Natural killer cell (primary cell): ENCODE measurements around the gene PCDH12. TPM values are rescaled to one million over a fixed set of nuclear protein-coding genes. Genes with fewer than 3 reads are reported as not detected.

Experiments used
- ATAC-seq, 3 donors: fragments of 150-1000 bp in 2 of 3; fragments of 200-7000 bp in 1 of 3; cut with Tn5 transposase; 1 replicate in 1 of 3; 2 replicates in 2 of 3; pipeline ENCODE4 v1.10.0; 2021; ENCODE audit warnings: mild to moderate bottlenecking in 2 of 3, moderate library complexity in 2 of 3
- DNase-seq, 2 donors: peaks; one replicate each; pipeline versions ENCODE4 v3.0.0 to v3.0.0-alpha.2; 2013 to 2021; ENCODE audit warnings: mixed read lengths in 1 of 2
- H3K27ac ChIP-seq: one replicate; pipeline ENCODE4 v1.5.1; 2013; ENCODE audit warnings: mild to moderate bottlenecking, low read length
- H3K27me3 ChIP-seq: one replicate; pipeline ENCODE4 v1.6.1; 2013; ENCODE audit warnings: low read length; ENCODE audit not compliant: control insufficient read depth, insufficient read depth
- H3K36me3 ChIP-seq: one replicate; pipeline ENCODE4 v1.6.1; 2013; ENCODE audit warnings: low read length; ENCODE audit not compliant: control insufficient read depth, insufficient read depth
- H3K4me1 ChIP-seq: one replicate; pipeline ENCODE4 v1.6.1; 2013; ENCODE audit warnings: low read length; ENCODE audit not compliant: control insufficient read depth, insufficient read depth
- H3K4me3 ChIP-seq: one replicate; pipeline ENCODE4 v1.5.1; 2013; ENCODE audit warnings: low read length
- H3K9me3 ChIP-seq: one replicate; pipeline ENCODE4 v1.6.1; 2013; ENCODE audit warnings: low read length; ENCODE audit not compliant: control insufficient read depth, insufficient read depth
- H3K27ac Mint-ChIP-seq, 2 donors: one replicate each; pipeline ENCODE4 v1.8.0; 2022; ENCODE audit warnings: mild to moderate bottlenecking in 2 of 2, mixed read lengths in 2 of 2, moderate library complexity in 1 of 2
- H3K27me3 Mint-ChIP-seq, 2 donors: one replicate each; pipeline ENCODE4 v1.8.0; 2022; ENCODE audit warnings: low read depth in 2 of 2, mixed read lengths in 2 of 2
- H3K36me3 Mint-ChIP-seq: one replicate; pipeline ENCODE4 v1.8.0; 2022; ENCODE audit warnings: mixed read lengths
- H3K4me1 Mint-ChIP-seq, 2 donors: one replicate each; pipeline ENCODE4 v1.8.0; 2022; ENCODE audit warnings: mixed read lengths in 2 of 2
- H3K4me3 Mint-ChIP-seq: one replicate; pipeline ENCODE4 v1.8.0; 2022; ENCODE audit warnings: mild to moderate bottlenecking, moderate library complexity, mixed read lengths
- H3K9me3 Mint-ChIP-seq, 2 donors: one replicate each; pipeline ENCODE4 v1.8.0; 2022; ENCODE audit warnings: mixed read lengths in 2 of 2
- WGBS: methylation state at CpG from one replicate; pipeline ENCODE4 v1.1.7; 2013; ENCODE audit warnings: missing lambda C conversion rate; ENCODE audit not compliant: insufficient coverage; 5-methylcytosine and 5-hydroxymethylcytosine counted together
- intact Hi-C: fragments of 100-400 bp; cut with micrococcal nuclease; formaldehyde crosslinking; loops from one replicate; pipeline ENCODE4 v1.14.2; 2022
- total RNA-seq, 4 donors: library from RNA; stranded (reverse); fragments of 120-200 nt in 1 of 4; gene quantifications; one replicate each; pipeline versions ENCODE4 v1.2.3 to v1.2.4, GENCODE V29; 2013 to 2022
- TF ChIP-seq, protein P1 (sequence below): fragments of 200-600 bp; IDR thresholded peaks from one replicate; pipeline ENCODE4 v1.8.0; 2022; ENCODE audit warnings: antibody characterized with exemption

The PCDH12 gene
- total RNA-seq, 3 donors from 2014 or later (not counting 1 experiment from before 2014, with no cell fraction given): 0.05 TPM; not detected in 2

DNA sequence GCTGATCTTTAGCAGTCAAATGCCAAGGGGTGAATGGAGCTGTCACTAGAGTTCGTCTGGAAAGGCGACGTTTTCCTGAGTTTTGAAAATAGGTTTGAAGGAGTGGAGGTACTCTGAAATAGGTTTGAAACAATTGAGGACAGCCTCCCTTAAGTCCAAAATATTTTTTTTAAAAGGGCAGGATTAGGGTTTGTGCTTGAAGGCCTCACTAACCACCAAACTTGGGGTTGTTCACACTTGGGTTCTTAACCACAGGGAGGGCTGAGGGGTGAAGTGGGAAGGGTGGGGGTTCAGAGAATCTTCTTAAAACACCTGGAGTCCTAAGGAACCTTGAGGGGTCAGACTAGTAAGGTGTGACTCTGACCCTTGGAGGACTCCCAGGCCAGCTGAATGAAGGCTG is 3.5 kb upstream of the PCDH12 start:
- Histone ChIP-seq H3K36me3 (no peaks in the 10 kb centered on the region), H3K27ac (peak overlapping the region; percentile 55), H3K4me1 (peaks cover 41% of the 10 kb centered on the region), H3K4me3 (no peak overlapping the region), H3K9me3 (no peaks in the 10 kb centered on the region), H3K27me3 (no peaks in the 10 kb centered on the region)
- peak overlapping the region; percentile 78 for H3K4me3 Mint-ChIP-seq
- no peaks in the 10 kb centered on the region for H3K27me3 Mint-ChIP-seq
- intact Hi-C loops: loop anchor here (2.0 to 10.0 kb wide), 2 partner anchors 53 to 149 kb away; partner anchors contain the start of gene GNPDA1
- DNase-seq (peak in 1 of 2 donors; percentile 25), ATAC-seq (peak in 2 of 3 donors; percentile 11 to 23)
- peak overlapping the region; percentile 77 to 86 for H3K27ac Mint-ChIP-seq
- no peaks in the 10 kb centered on the region for H3K36me3 Mint-ChIP-seq
- TF ChIP-seq, protein P1, sequence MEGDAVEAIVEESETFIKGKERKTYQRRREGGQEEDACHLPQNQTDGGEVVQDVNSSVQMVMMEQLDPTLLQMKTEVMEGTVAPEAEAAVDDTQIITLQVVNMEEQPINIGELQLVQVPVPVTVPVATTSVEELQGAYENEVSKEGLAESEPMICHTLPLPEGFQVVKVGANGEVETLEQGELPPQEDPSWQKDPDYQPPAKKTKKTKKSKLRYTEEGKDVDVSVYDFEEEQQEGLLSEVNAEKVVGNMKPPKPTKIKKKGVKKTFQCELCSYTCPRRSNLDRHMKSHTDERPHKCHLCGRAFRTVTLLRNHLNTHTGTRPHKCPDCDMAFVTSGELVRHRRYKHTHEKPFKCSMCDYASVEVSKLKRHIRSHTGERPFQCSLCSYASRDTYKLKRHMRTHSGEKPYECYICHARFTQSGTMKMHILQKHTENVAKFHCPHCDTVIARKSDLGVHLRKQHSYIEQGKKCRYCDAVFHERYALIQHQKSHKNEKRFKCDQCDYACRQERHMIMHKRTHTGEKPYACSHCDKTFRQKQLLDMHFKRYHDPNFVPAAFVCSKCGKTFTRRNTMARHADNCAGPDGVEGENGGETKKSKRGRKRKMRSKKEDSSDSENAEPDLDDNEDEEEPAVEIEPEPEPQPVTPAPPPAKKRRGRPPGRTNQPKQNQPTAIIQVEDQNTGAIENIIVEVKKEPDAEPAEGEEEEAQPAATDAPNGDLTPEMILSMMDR: no peak
- H3K4me1 Mint-ChIP-seq: peaks cover 43 to 44% of the 10 kb centered on the region in 2 donors
- 93% methylated on average over 3 of the region's 3 CpGs for WGBS
- H3K9me3 Mint-ChIP-seq: no peaks in the 10 kb centered on the region

DNA sequence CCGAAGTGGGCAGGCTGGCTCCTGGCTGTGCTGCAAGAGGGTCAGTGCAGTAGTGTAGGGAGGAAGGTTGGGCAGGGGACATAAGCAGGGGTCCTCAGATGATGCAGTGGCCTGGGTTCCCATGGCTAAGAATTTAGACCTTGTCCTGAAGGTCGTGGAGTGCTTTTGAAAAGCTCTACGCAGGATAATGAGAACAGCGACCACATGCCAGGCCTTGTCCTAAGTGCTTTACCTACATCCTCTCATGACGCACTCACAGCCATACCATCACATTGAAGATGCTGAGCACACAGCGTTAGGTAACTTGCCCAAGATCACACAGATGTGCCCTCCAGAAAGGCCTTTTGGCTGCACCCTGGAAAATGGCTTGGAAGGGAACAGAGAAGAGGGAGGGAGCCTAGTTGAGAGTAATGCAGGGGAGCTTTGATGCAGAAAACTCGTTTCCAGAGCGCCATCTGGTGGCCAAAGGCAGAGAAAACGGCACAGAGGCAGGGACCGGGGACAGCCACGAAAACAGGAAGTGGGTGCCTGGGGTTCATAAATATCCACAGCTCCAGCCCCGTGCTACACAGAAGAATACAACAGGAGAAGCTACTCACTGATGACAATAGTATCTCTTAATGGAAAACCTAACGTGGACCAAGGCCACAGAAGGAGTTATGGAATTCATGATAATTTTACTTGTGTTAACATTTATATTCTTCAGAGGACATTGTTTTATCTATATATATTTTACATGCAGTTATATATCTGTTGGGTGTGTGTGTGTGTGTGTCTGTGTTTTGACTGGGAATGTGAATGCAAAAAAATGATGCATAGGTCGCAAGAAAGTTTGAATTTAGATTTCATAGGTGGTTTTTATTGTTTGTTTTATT is 2.7 kb upstream of the PCDH12 start:
- 30% methylated on average over 13 of the region's 14 CpGs for WGBS
- H3K27ac ChIP-seq: peak overlapping the region; percentile 55
- no peaks in the 10 kb centered on the region for H3K36me3 ChIP-seq
- H3K36me3 Mint-ChIP-seq: no peaks in the 10 kb centered on the region
- peaks cover 43 to 44% of the 10 kb centered on the region in 2 donors for H3K4me1 Mint-ChIP-seq
- H3K27me3 Mint-ChIP-seq: no peaks in the 10 kb centered on the region
- no peaks in the 10 kb centered on the region for H3K9me3 ChIP-seq
- peak overlapping the region; percentile 77 to 86 for H3K27ac Mint-ChIP-seq
- DNase-seq (peak; percentile 86 to 96), ATAC-seq (peak; percentile 93 to 94 (median 94))
- peak overlapping the region; percentile 78 for H3K4me3 Mint-ChIP-seq
- intact Hi-C loops: loop anchor here (1.0 to 10.0 kb wide), 4 partner anchors 37 to 268 kb away; partner anchors contain the start of genes DELE1 and GNPDA1
- no peaks in the 10 kb centered on the region for H3K9me3 Mint-ChIP-seq
- H3K4me1 ChIP-seq: peaks cover 41% of the 10 kb centered on the region
- no peak overlapping the region for H3K4me3 ChIP-seq
- TF ChIP-seq, protein P1: peak; percentile 76
- no peaks in the 10 kb centered on the region for H3K27me3 ChIP-seq

DNA sequence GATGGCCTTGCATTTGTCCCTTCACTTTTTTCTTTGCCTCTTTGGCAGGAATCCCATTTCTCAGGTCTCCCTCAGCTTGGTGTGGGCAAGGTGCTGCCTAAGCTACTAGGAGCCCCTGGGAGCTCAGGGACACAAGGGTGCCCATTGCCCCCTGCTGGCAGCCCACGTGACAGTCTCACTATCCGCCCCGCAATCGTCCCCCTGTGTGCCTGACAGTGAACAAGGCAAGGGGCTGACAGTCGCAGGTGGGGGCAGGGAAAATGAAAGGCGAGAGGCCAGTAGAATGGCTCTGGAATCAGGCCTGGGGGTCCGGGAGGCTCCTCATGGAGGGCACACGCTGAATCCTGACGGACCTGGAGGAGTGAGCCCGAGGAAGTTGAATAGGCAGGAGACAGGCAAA is 2.0 kb upstream of the PCDH12 start:
- no peaks in the 10 kb centered on the region for H3K9me3 ChIP-seq
- intact Hi-C loops: loop anchor here (1.0 to 10.0 kb wide), 4 partner anchors 37 to 268 kb away; partner anchors contain the start of genes DELE1 and GNPDA1
- no peak for ATAC-seq
- peak overlapping the region; percentile 14 to 77 for H3K27ac Mint-ChIP-seq
- peak overlapping the region; percentile 78 for H3K4me3 Mint-ChIP-seq
- no peaks in the 10 kb centered on the region for H3K36me3 Mint-ChIP-seq
- no peaks in the 10 kb centered on the region for H3K27me3 Mint-ChIP-seq
- H3K4me3 ChIP-seq: no peak overlapping the region
- TF ChIP-seq, protein P1: no peak
- no peak overlapping the region for H3K27ac ChIP-seq
- no peaks in the 10 kb centered on the region for H3K27me3 ChIP-seq
- DNase-seq: peak in 1 of 2 donors; percentile 55
- H3K4me1 ChIP-seq: peaks cover 41% of the 10 kb centered on the region
- no peaks in the 10 kb centered on the region for H3K9me3 Mint-ChIP-seq
- peaks cover 43 to 44% of the 10 kb centered on the region in 2 donors for H3K4me1 Mint-ChIP-seq
- H3K36me3 ChIP-seq: no peaks in the 10 kb centered on the region
- 83% methylated on average over 10 of the region's 10 CpGs for WGBS
